Gastroesophageal sphincter (tissue), 4 donors: Measurements from ENCODE around the gene CLDN18. TPM values are rescaled to one million over a fixed set of nuclear protein-coding genes. Genes with fewer than 3 reads are reported as not detected.

ENCODE experiments used
- ATAC-seq: fragments of 150-250 bp; one replicate; pipeline ENCODE4 v1.9.1; 2016; ENCODE audit warnings: mild to moderate bottlenecking, moderate library complexity
- H3K27ac ChIP-seq, 4 donors: fragments of 200-600 bp; sonication (generic) in 3 of 4; 1 replicate in 3 of 4; 2 replicates in 1 of 4; pipeline ENCODE4 v1.5.1; 2016 to 2019
- H3K27me3 ChIP-seq: fragments of 200-600 bp; sonication (generic); one replicate; pipeline ENCODE4 v1.5.1; 2019
- H3K36me3 ChIP-seq, 2 donors: fragments of 200-600 bp; sonication (generic); one replicate each; pipeline ENCODE4 v1.5.1; 2019; ENCODE audit warnings: control low read depth in 1 of 2
- H3K4me1 ChIP-seq, 3 donors: fragments of 200-600 bp; sonication (generic); 1 replicate in 2 of 3; 2 replicates in 1 of 3; pipeline ENCODE4 v1.5.1; 2016 to 2019; ENCODE audit warnings: control low read depth in 2 of 3
- H3K4me3 ChIP-seq, 2 donors: fragments of 200-600 bp; sonication (generic); one replicate each; pipeline ENCODE4 v1.5.1; 2019; ENCODE audit warnings: mild to moderate bottlenecking in 1 of 2, moderate library complexity in 1 of 2
- H3K9me3 ChIP-seq, 3 donors: fragments of 200-600 bp; sonication (generic); one replicate each; pipeline ENCODE4 v1.5.1; 2017 to 2019; ENCODE audit warnings: control low read depth in 2 of 3
- EP300 ChIP-seq: sonication (generic); formaldehyde crosslinking; IDR thresholded peaks from one replicate; pipeline ENCODE4 v1.6.1; 2017; ENCODE audit warnings: antibody characterized with exemption, mild to moderate bottlenecking
- POLR2A ChIP-seq, 2 donors: fragments of 450-650 bp; IDR thresholded peaks; one replicate each; pipeline ENCODE4 v1.6.1; 2017; ENCODE audit warnings: antibody characterized with exemption in 2 of 2, mild to moderate bottlenecking in 2 of 2, moderate library complexity in 1 of 2
- POLR2AphosphoS5 ChIP-seq: sonication (generic); formaldehyde crosslinking; IDR thresholded peaks from one replicate; pipeline ENCODE4 v1.6.1; 2017; ENCODE audit warnings: antibody characterized with exemption
- WGBS, 2 donors: methylation state at CpG; one replicate each; pipeline ENCODE4 v1.1.5; 2018; ENCODE audit warnings: low coverage in 1 of 2; 5-methylcytosine and 5-hydroxymethylcytosine counted together
- total RNA-seq, 4 donors: library from RNA; depleted of rRNA; stranded (reverse); fragments of >200 nt; gene quantifications; one replicate each; pipeline ENCODE4 v1.1.0, GENCODE V29; 2016
- TF ChIP-seq, protein P1 (sequence below), 4 experiments: fragments of 200-600 bp in 2 of 4; fragments of 450-650 bp in 2 of 4; sonication (generic) in 1 of 4; IDR thresholded peaks; one replicate each; pipeline ENCODE4 v1.5.1; 2017 to 2019; ENCODE audit warnings: antibody characterized with exemption in 4 of 4, mild to moderate bottlenecking in 2 of 4, moderate library complexity in 2 of 4

CLDN18 gene
- total RNA-seq, 4 donors from 2014 or later: not detected

DNA sequence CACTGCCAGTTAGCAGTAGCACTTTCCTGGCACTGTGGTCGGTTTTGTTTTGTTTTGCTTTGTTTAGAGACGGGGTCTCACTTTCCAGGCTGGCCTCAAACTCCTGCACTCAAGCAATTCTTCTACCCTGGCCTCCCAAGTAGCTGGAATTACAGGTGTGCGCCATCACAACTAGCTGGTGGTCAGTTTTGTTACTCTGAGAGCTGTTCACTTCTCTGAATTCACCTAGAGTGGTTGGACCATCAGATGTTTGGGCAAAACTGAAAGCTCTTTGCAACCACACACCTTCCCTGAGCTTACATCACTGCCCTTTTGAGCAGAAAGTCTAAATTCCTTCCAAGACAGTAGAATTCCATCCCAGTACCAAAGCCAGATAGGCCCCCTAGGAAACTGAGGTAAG lies 22.6 kb downstream of the CLDN18 start:
- no peak for TF ChIP-seq EP300
- TF ChIP-seq, protein P1, sequence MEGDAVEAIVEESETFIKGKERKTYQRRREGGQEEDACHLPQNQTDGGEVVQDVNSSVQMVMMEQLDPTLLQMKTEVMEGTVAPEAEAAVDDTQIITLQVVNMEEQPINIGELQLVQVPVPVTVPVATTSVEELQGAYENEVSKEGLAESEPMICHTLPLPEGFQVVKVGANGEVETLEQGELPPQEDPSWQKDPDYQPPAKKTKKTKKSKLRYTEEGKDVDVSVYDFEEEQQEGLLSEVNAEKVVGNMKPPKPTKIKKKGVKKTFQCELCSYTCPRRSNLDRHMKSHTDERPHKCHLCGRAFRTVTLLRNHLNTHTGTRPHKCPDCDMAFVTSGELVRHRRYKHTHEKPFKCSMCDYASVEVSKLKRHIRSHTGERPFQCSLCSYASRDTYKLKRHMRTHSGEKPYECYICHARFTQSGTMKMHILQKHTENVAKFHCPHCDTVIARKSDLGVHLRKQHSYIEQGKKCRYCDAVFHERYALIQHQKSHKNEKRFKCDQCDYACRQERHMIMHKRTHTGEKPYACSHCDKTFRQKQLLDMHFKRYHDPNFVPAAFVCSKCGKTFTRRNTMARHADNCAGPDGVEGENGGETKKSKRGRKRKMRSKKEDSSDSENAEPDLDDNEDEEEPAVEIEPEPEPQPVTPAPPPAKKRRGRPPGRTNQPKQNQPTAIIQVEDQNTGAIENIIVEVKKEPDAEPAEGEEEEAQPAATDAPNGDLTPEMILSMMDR (IDR thresholded peaks at IDR 0.05): no peak
- TF ChIP-seq POLR2A (IDR thresholded peaks at IDR 0.05): no peak
- no peak for TF ChIP-seq POLR2AphosphoS5
- no peaks in the 10 kb centered on the region for H3K9me3 ChIP-seq
- no peaks in the 10 kb centered on the region for H3K27me3 ChIP-seq
- 91 to 93% methylated on average over 3 of the region's 3 CpGs for WGBS, 2 donors
- H3K36me3 ChIP-seq: peaks cover 0 to 33% of the 10 kb centered on the region in 2 donors
- no peak overlapping the region for H3K4me3 ChIP-seq
- no peak for ATAC-seq
- no peaks in the 10 kb centered on the region for H3K4me1 ChIP-seq
- H3K27ac ChIP-seq: no peak overlapping the region

DNA sequence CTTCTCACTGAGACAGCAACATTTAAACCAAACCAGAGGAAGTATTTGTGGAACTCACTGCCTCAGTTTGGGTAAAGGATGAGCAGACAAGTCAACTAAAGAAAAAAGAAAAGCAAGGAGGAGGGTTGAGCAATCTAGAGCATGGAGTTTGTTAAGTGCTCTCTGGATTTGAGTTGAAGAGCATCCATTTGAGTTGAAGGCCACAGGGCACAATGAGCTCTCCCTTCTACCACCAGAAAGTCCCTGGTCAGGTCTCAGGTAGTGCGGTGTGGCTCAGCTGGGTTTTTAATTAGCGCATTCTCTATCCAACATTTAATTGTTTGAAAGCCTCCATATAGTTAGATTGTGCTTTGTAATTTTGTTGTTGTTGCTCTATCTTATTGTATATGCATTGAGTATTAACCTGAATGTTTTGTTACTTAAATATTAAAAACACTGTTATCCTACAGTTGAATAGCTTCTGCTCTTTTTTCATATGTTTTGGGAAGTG lies 23.3 kb downstream of the CLDN18 start:
- WGBS, 2 donors: 100% methylated on average over 2 of the region's 2 CpGs
- TF ChIP-seq POLR2A (IDR thresholded peaks at IDR 0.05): no peak
- TF ChIP-seq EP300: no peak
- no peak for TF ChIP-seq POLR2AphosphoS5
- TF ChIP-seq, protein P1 (IDR thresholded peaks at IDR 0.05): no peak

DNA sequence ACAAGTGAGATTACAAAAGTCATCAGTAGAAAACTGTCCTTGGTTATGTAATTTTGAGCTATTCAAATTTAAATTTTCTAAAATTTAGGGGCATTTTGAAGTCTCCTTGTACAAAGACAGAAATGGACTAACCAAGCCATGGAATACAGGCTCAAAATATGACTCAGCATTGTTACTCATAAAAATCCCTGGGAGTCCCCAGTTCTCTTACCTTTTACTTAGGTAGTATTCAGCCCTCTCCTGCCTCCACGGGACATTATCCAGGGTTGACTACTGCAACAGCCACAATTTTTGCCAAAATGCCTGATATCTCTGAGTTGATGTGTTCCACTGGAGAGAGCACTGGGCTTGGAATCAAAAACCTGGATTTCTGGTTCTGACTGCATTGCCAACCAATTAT lies 25.0 kb downstream of the CLDN18 start:
- no peaks in the 10 kb centered on the region for H3K9me3 ChIP-seq
- no peak for TF ChIP-seq EP300
- TF ChIP-seq, protein P1 (IDR thresholded peaks at IDR 0.05): no peak
- no peak for TF ChIP-seq POLR2AphosphoS5
- no peak for TF ChIP-seq POLR2A (IDR thresholded peaks at IDR 0.05)
- no peak overlapping the region for H3K27ac ChIP-seq
- peaks cover 0 to 17% of the 10 kb centered on the region in 2 donors for H3K36me3 ChIP-seq
- H3K27me3 ChIP-seq: no peaks in the 10 kb centered on the region
- no peak for ATAC-seq
- H3K4me3 ChIP-seq: no peak overlapping the region
- 100% methylated on average over 1 of the region's 1 CpG for WGBS, 2 donors
- H3K4me1 ChIP-seq: no peaks in the 10 kb centered on the region

More for the DNA sequence above, 23.3 kb downstream of the CLDN18 start:
- no peak overlapping the region for H3K27ac ChIP-seq
- no peaks in the 10 kb centered on the region for H3K27me3 ChIP-seq
- H3K4me1 ChIP-seq: no peaks in the 10 kb centered on the region
- ATAC-seq: no peak
- no peaks in the 10 kb centered on the region for H3K9me3 ChIP-seq
- H3K36me3 ChIP-seq: peaks cover 0 to 33% of the 10 kb centered on the region in 2 donors
- no peak overlapping the region for H3K4me3 ChIP-seq

- peaks cover 0 to under 1% of the 10 kb centered on the region in 2 donors for H3K36me3 ChIP-seq
- no peak for ATAC-seq
- 79 to 89% methylated on average over 1 to 2 of the region's 3 CpGs for WGBS, 2 donors
- no peaks in the 10 kb centered on the region for H3K9me3 ChIP-seq
- H3K27ac ChIP-seq: no peak overlapping the region
- no peaks in the 10 kb centered on the region for H3K27me3 ChIP-seq
- TF ChIP-seq, protein P1 (IDR thresholded peaks at IDR 0.05): no peak
- TF ChIP-seq POLR2AphosphoS5 (no peak), POLR2A (IDR thresholded peaks at IDR 0.05) (no peak), EP300 (no peak)
- H3K4me1 ChIP-seq: no peaks in the 10 kb centered on the region
- H3K4me3 ChIP-seq: no peak overlapping the region
Measured at GRCh38 chr3:138036572-138036971, 26.6 kb downstream of the CLDN18 start.

- H3K9me3 ChIP-seq: no peaks in the 10 kb centered on the region
- 92 to 95% methylated on average over 2 to 3 of the region's 4 CpGs for WGBS, 2 donors
- H3K27ac ChIP-seq: no peak overlapping the region
- no peak overlapping the region for H3K4me3 ChIP-seq
- no peak for TF ChIP-seq POLR2AphosphoS5
- TF ChIP-seq EP300: no peak
- TF ChIP-seq POLR2A (IDR thresholded peaks at IDR 0.05): no peak
- TF ChIP-seq, protein P1 (IDR thresholded peaks at IDR 0.05): no peak
- H3K36me3 ChIP-seq: no peaks in the 10 kb centered on the region
- H3K4me1 ChIP-seq: peaks cover 0 to 6% (median 0%) of the 10 kb centered on the region in 3 donors
- H3K27me3 ChIP-seq: no peaks in the 10 kb centered on the region
- ATAC-seq: no peak
Measured at GRCh38 chr3:138038725-138039462, 28.9 kb downstream of the CLDN18 start.
